ENCODE data around the gene SPINDOC. TPM values are rescaled to one million over a fixed set of nuclear protein-coding genes. Genes with fewer than 3 reads are reported as not detected.

SPINDOC gene
- polyA plus RNA-seq, 1 of the 3 experiments (the other 2 are of a cell fraction) = 45.0 TPM

- TF ChIP-seq JUND (IDR thresholded peaks at IDR 0.05) = no peak
Measured at GRCh38 chr11:63839508-63840355, 26.5 kb downstream of the SPINDOC start (continued).

GRCh38 chr11:63840356-63841060, 27.3 kb downstream of the SPINDOC start:
- no peaks in the 10 kb centered on the region for H3K9me3 ChIP-seq
- CTCF ChIA-PET = interaction anchor here (1.0 to 6.7 kb wide), 5 partner anchors 8 to 312 kb away, joined by 3 to 162 read pairs (median 7); partner anchors contain the start of gene RCOR2
- peaks cover 12 to 16% of the 10 kb centered on the region in 2 experiments for H3K36me3 ChIP-seq (replicated peaks in 1 of 2; ENCODE audit: control insufficient read depth in 1 of 2, insufficient read depth in 2 of 2, low read length in 1 of 2)
- TF ChIP-seq TEAD4 (IDR thresholded peaks at IDR 0.05; ENCODE audit: borderline replicate concordance, insufficient read depth) (no peak), YY1 (IDR thresholded peaks at IDR 0.05; ENCODE audit: low read depth) (no peak), ZBTB33 (IDR thresholded peaks at IDR 0.05; ENCODE audit: borderline replicate concordance, low read depth) (no peak), ELF1 (IDR thresholded peaks at IDR 0.05) (no peak), TCF12 (IDR thresholded peaks at IDR 0.05) (no peak), JUND (IDR thresholded peaks at IDR 0.05) (no peak), SIN3A (IDR thresholded peaks at IDR 0.05; ENCODE audit: borderline replicate concordance, low read depth, low read length) (no peak), MAX (IDR thresholded peaks at IDR 0.05; ENCODE audit: low read depth) (no peak), NRF1 (IDR thresholded peaks at IDR 0.05; ENCODE audit: low read depth, low read length) (no peak), NFIC (IDR thresholded peaks at IDR 0.05; ENCODE audit: borderline replicate concordance) (no peak), SMC3 (IDR thresholded peaks at IDR 0.05; ENCODE audit: low read depth, low read length) (no peak), FOXJ3 (CRISPR knock-in tag; IDR thresholded peaks at IDR 0.05) (no peak), EP300 (IDR thresholded peaks at IDR 0.05; ENCODE audit: borderline replicate concordance in 1 of 2, low read depth in 1 of 2, low read length in 1 of 2) (no peak), FOXM1 (IDR thresholded peaks at IDR 0.05; ENCODE audit: low read depth) (no peak), GATA2 (CRISPR knock-in tag; IDR thresholded peaks at IDR 0.05) (no peak), IRF3 (IDR thresholded peaks at IDR 0.05; ENCODE audit: low read depth, low read length) (no peak), USF1 (IDR thresholded peaks at IDR 0.05; ENCODE audit: borderline replicate concordance, low read depth) (no peak), USF2 (IDR thresholded peaks at IDR 0.05; ENCODE audit: borderline replicate concordance, low read depth, low read length) (no peak), PBX3 (IDR thresholded peaks at IDR 0.05) (no peak)
- POLR2A ChIA-PET = interaction anchor here (1.0 to 1.6 kb wide), 2 partner anchors 28 to 340 kb away, joined by 3 to 4 read pairs; no protein-coding TSS in a partner anchor
- no peak for DNase-seq
- no peak overlapping the region for H2AFZ ChIP-seq (ENCODE audit: low read depth)
- 29% methylated on average over 13 of the region's 13 CpGs for WGBS (ENCODE audit: low lambda C conversion rate)
- peaks cover 58% of the 10 kb centered on the region for H4K20me1 ChIP-seq (ENCODE audit: insufficient read depth)
- H3K9ac ChIP-seq = peak overlapping the region; percentile 85
- H3K27ac ChIP-seq (ENCODE audit: low read depth in 2 of 2, low read length in 1 of 2) = peak overlapping the region in 1 of 2 experiments; percentile 41; a peak in 1 of 4 replicates
- peak overlapping the region; percentile 77 to 83 for H3K4me3 ChIP-seq (ENCODE audit: low read depth in 2 of 2, low read length in 1 of 2)
- H3F3A ChIP-seq (replicated peaks; ENCODE audit: insufficient read depth) = peaks cover 21% of the 10 kb centered on the region
- peaks cover 21 to 28% of the 10 kb centered on the region in 2 experiments; a peak in 3 of 4 replicates for H3K4me1 ChIP-seq (ENCODE audit: control insufficient read depth in 1 of 2, insufficient read depth in 2 of 2, low read depth in 1 of 2, low read length in 1 of 2)
- no peaks in the 10 kb centered on the region for H3K9me2 ChIP-seq
- peak overlapping the region; percentile 94 for H3K4me2 ChIP-seq
- H3K27me3 ChIP-seq (ENCODE audit: insufficient read depth) = no peaks in the 10 kb centered on the region
- H3K79me2 ChIP-seq (ENCODE audit: insufficient read depth) = peaks cover 64% of the 10 kb centered on the region
